Keratinocyte (primary cell): ENCODE results near the gene KCNV2.

Experiments
- EZH2 ChIP-seq: IDR thresholded peaks from one replicate; pipeline ENCODE4 v1.6.1; 2012; ENCODE audit warnings: inconsistent platforms, mild to moderate bottlenecking, low read length, moderate library complexity
- TF ChIP-seq, protein P1 (sequence below), 3 experiments: IDR thresholded peaks in 1 of 3; conservative IDR thresholded peaks in 1 of 3; optimal IDR thresholded peaks in 1 of 3; 2 replicates in 2 of 3; 3 replicates in 1 of 3; pipeline versions ENCODE3 to v1.5.1; 2011; ENCODE audit warnings: low read length in 3 of 3, mild to moderate bottlenecking in 3 of 3, moderate library complexity in 2 of 3, control low read depth in 1 of 3, inconsistent platforms in 1 of 3; ENCODE audit not compliant: insufficient read depth in 2 of 3; ENCODE audit errors: extremely low read depth in 1 of 3

DNA sequence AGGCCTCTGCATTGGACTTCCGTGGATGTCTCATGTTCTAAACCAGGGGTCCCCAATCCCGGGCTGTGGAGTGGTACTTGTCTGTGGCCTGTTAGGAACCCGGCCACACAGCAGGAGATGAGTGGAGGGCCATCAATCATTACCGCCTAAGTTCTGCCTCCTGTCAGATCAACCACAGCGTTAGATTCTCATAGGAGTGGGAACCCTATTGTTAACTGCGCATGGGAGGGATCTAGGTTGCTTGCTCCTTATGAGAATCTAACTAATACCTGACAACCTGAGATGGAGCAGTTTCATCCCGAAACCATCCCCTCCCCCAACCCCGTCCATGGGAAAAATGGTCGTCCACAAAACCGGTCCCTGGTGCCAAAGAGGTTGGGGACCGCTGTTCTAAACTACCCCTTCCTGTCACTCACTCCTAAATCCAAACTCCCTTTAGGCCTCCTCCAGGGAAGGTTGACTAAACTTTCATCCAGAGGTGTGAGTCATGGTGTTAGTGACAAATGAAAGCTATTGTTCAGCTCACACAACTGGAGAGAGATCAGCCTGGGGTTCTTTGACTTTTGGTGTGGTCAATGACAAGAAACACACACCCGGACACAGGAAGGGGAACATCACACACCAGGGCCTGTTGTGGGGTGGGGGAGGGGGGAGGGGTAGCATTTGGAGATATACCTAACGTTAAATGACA, 9.5 kb downstream of the KCNV2 start:
- TF ChIP-seq, protein P1, sequence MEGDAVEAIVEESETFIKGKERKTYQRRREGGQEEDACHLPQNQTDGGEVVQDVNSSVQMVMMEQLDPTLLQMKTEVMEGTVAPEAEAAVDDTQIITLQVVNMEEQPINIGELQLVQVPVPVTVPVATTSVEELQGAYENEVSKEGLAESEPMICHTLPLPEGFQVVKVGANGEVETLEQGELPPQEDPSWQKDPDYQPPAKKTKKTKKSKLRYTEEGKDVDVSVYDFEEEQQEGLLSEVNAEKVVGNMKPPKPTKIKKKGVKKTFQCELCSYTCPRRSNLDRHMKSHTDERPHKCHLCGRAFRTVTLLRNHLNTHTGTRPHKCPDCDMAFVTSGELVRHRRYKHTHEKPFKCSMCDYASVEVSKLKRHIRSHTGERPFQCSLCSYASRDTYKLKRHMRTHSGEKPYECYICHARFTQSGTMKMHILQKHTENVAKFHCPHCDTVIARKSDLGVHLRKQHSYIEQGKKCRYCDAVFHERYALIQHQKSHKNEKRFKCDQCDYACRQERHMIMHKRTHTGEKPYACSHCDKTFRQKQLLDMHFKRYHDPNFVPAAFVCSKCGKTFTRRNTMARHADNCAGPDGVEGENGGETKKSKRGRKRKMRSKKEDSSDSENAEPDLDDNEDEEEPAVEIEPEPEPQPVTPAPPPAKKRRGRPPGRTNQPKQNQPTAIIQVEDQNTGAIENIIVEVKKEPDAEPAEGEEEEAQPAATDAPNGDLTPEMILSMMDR (optimal IDR thresholded peaks at IDR 0.05 in 1 of 3, IDR thresholded peaks at IDR 0.05 in 1 of 3, conservative IDR thresholded peaks at IDR 0.05 in 1 of 3; ENCODE audit: extremely low read depth in 1 of 3, insufficient read depth in 2 of 3, low read length in 3 of 3), result no peak
- TF ChIP-seq EZH2, result no peak
